ENCODE data around the gene PALLD. TPM values are rescaled to one million over a fixed set of nuclear protein-coding genes. Genes with fewer than 3 reads are reported as not detected.
A peak's percentile ranks its signal among the peaks of the same experiment; 100 is the strongest.

PALLD gene
- total and polyA plus RNA-seq, 2 experiments from 2014 or later = 157 to 178 TPM

DNA sequence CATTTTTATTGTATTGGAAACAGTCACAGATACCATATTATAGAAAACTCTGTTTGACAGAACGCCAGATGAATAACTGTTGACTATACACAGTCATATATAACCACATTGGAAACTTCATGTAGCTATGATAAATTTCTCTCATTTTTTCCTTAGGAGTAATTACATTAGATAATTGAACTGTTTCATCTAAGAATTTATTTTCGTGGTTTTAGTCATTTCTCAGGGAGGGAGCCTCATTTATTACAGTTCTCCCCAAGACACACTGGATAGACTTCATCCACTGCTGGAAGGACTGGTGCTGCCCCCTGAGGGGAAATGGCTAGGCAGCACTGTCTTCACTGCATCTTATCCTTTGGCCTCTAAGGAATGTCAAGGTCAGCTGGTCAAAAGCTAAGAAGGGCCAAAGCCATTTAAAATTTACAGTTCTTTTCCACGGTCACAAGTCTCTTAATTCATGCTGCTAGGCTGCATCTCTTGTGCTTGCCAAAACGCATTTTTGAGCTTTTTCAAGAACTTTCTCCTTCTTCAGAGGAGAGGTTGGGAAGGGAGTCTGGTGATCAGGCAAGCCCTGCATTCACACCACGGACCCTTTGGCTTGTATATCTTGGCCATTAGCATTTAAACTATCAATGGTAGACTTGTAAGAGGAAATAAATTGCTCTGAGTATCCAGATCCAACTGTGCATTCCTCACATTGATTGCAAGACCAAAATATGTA is 368.1 kb downstream of the PALLD start:
- peak overlapping the region; percentile 22 for H3K27ac ChIP-seq
- no peaks in the 10 kb centered on the region for H3K9me3 ChIP-seq (ENCODE audit: low read depth)
- no peak overlapping the region for H3K4me3 ChIP-seq
- H3K27me3 ChIP-seq = no peaks in the 10 kb centered on the region
- peak; percentile 42 to 51 for DNase-seq (ENCODE audit: low read depth in 1 of 2, low spot score in 1 of 2)
- peaks cover 12% of the 10 kb centered on the region for H3K4me1 ChIP-seq (ENCODE audit: low read depth)
- H3K36me3 ChIP-seq = no peaks in the 10 kb centered on the region
- TF ChIP-seq, protein P1, sequence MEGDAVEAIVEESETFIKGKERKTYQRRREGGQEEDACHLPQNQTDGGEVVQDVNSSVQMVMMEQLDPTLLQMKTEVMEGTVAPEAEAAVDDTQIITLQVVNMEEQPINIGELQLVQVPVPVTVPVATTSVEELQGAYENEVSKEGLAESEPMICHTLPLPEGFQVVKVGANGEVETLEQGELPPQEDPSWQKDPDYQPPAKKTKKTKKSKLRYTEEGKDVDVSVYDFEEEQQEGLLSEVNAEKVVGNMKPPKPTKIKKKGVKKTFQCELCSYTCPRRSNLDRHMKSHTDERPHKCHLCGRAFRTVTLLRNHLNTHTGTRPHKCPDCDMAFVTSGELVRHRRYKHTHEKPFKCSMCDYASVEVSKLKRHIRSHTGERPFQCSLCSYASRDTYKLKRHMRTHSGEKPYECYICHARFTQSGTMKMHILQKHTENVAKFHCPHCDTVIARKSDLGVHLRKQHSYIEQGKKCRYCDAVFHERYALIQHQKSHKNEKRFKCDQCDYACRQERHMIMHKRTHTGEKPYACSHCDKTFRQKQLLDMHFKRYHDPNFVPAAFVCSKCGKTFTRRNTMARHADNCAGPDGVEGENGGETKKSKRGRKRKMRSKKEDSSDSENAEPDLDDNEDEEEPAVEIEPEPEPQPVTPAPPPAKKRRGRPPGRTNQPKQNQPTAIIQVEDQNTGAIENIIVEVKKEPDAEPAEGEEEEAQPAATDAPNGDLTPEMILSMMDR (IDR thresholded peaks at IDR 0.05; ENCODE audit: low read depth, low read length) = peak; percentile 36

DNA sequence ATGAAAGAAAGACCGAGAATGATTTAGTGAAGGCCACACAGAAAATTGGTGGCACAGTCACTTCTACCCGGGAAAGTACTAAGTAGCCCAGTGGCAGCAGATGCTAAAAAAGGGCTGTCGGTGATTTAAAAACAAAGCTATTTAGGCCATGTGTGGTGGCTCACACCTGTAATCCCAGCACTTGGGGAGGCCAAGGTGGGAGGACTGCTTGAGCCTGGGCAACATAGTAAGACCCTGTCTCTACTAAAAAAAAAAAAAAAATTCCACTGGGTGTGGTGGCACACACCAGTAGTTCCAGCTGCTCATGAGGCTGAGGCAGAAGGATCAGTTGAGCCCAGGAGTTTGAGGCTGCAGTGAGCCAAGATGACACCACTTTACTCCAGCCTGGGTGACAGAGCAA is 369.0 kb downstream of the PALLD start:
- peaks cover 12% of the 10 kb centered on the region for H3K4me1 ChIP-seq (ENCODE audit: low read depth)
- no peak overlapping the region for H3K27ac ChIP-seq
- TF ChIP-seq, protein P1 (IDR thresholded peaks at IDR 0.05; ENCODE audit: low read depth, low read length) = no peak
- H3K36me3 ChIP-seq = no peaks in the 10 kb centered on the region
- H3K4me3 ChIP-seq = no peak overlapping the region
- H3K27me3 ChIP-seq = no peaks in the 10 kb centered on the region
- H3K9me3 ChIP-seq (ENCODE audit: low read depth) = no peaks in the 10 kb centered on the region
- DNase-seq (ENCODE audit: low read depth in 1 of 2, low spot score in 1 of 2) = no peak

DNA sequence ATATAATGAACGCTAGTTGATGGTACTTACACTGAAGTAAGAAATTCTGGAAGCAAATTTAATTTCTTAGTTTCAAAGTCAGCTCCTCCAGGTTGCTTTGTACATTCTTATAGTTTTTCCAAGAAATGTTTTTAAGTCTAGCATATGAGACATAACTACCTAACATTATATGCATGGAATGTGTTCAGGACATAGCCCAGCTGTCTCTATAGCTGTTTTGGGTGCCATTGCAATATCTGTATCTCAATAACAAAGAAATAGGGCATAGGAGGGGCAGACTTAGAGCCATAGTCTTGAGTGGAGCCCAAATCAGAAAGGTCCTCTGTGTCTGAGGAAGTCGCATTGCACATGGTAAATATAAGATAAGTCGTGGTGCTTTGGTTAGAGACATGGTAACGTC is 369.8 kb downstream of the PALLD start:
- Histone ChIP-seq H3K27me3 (no peaks in the 10 kb centered on the region), H3K27ac (no peak overlapping the region), H3K36me3 (no peaks in the 10 kb centered on the region), H3K4me3 (no peak overlapping the region), H3K4me1 (ENCODE audit: low read depth) (peaks cover 12% of the 10 kb centered on the region), H3K9me3 (ENCODE audit: low read depth) (no peaks in the 10 kb centered on the region)
- TF ChIP-seq, protein P1 (IDR thresholded peaks at IDR 0.05; ENCODE audit: low read depth, low read length) = no peak
- no peak for DNase-seq (ENCODE audit: low read depth in 1 of 2, low spot score in 1 of 2)

DNA sequence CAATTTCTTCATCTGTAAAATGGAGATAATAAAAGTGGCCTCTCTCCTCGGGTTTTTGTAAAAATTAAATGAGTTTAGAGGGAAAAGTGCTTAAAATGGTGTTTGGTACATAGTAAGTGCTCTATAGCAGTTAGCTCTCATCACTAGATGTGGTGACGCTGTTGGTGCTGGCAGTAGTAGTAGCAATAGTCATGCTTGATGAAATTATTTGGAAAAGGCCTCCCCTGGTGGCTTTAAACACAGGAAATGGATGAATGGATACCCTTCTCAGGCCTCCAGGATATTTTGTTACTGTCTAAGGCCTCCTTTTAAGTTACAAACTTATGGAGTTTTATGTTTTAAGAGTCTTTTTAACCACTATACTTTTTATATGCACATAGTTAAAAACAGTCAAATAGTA is 370.3 kb downstream of the PALLD start:
- Histone ChIP-seq H3K27ac (no peak overlapping the region), H3K36me3 (no peaks in the 10 kb centered on the region)

DNA sequence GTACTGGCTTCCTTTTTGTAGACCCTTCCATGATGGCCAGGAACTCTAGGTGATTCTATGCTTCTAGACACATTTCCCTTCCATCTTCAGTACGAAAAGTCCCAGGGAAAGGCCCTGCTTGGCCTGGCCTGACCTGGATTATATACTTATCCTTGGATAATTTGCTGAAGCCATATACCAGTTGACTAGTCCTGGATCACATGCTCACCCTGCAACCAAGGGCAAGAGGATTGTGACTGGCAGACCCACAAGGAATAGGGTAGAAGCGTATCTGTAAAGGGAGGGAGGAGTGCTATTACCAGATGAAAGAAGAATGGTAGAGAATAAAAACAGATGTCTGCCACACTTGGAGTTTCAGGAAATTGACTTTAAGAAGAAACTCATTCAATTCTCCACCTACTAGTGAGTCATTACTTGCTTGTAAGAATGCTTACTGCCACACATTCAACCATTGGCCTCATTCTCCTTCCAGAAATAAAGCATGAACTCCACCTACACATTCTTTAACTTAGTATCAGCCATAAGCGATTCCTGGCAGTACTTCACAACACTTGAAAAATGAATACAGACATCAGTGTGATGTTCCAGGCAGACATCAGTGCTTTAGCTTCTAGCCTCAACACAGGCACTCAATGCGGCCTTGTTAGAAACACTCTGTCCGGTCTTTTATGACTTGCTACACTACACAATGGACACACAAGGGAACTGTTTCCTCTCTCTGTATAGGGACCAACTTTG is 371.4 kb downstream of the PALLD start:
- peak in 1 of 2 donors; percentile 82 for DNase-seq (ENCODE audit: low read depth in 1 of 2, low spot score in 1 of 2)
- Histone ChIP-seq H3K4me1 (ENCODE audit: low read depth) (peaks cover 12% of the 10 kb centered on the region), H3K27me3 (no peaks in the 10 kb centered on the region), H3K4me3 (no peak overlapping the region), H3K36me3 (no peaks in the 10 kb centered on the region), H3K27ac (peak overlapping the region; percentile 61), H3K9me3 (ENCODE audit: low read depth) (no peaks in the 10 kb centered on the region)
- TF ChIP-seq, protein P1 (IDR thresholded peaks at IDR 0.05; ENCODE audit: low read depth, low read length) = no peak

More for the DNA sequence above, 370.3 kb downstream of the PALLD start:
- no peaks in the 10 kb centered on the region for H3K9me3 ChIP-seq (ENCODE audit: low read depth)
- H3K27me3 ChIP-seq = no peaks in the 10 kb centered on the region
- peaks cover 12% of the 10 kb centered on the region for H3K4me1 ChIP-seq (ENCODE audit: low read depth)
- no peak for DNase-seq (ENCODE audit: low read depth in 1 of 2, low spot score in 1 of 2)
- TF ChIP-seq, protein P1 (IDR thresholded peaks at IDR 0.05; ENCODE audit: low read depth, low read length) = no peak
- H3K4me3 ChIP-seq = no peak overlapping the region

Measured in cardiac muscle cell (in vitro differentiated cells and primary cell).